Measurements from ENCODE around the gene UBE2D2.

DNA sequence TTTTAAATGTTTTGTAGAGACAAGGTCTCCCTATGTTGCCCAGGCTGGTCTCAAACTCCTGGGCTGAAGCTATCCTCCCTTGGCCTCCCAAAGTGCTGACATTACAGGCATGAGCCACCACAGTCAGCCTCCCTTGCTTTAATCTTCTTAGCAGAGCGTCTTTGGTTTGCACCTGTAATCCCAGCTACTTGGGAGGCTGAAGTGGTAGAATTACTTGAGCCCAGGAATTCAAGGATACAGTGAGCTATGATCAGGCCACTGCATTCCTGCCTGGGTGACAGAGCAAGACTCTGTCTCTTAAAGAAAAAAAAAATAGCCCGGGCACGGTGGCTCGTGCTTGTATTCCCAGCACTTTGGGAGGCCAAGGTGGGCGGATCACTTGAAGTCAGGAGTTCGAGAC is 27.8 kb downstream of the UBE2D2 start:
- TF ChIP-seq, protein P1, sequence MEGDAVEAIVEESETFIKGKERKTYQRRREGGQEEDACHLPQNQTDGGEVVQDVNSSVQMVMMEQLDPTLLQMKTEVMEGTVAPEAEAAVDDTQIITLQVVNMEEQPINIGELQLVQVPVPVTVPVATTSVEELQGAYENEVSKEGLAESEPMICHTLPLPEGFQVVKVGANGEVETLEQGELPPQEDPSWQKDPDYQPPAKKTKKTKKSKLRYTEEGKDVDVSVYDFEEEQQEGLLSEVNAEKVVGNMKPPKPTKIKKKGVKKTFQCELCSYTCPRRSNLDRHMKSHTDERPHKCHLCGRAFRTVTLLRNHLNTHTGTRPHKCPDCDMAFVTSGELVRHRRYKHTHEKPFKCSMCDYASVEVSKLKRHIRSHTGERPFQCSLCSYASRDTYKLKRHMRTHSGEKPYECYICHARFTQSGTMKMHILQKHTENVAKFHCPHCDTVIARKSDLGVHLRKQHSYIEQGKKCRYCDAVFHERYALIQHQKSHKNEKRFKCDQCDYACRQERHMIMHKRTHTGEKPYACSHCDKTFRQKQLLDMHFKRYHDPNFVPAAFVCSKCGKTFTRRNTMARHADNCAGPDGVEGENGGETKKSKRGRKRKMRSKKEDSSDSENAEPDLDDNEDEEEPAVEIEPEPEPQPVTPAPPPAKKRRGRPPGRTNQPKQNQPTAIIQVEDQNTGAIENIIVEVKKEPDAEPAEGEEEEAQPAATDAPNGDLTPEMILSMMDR (IDR thresholded peaks at IDR 0.05; ENCODE audit: low read depth, low read length) = no peak
- TF ChIP-seq EZH2phosphoT487 (IDR thresholded peaks at IDR 0.05; ENCODE audit: low read depth) = no peak

Data from OCI-LY3 (cell line).